ENCODE data around the gene CDC6.

CDC6 gene

GRCh38 chr17:40287494-40288369 is at the start of gene CDC6:
CDC6 (plus strand) TSS chr17:40287879; CDS start chr17:40289421, 1,542 bp downstream.
- DNase-seq (ENCODE audit: low spot score) = peak; percentile 100

- DNase-seq (ENCODE audit: low spot score) = no peak
These were observed 46.3 kb upstream of the CDC6 start for GRCh38 chr17:40241252-40241834.

- DNase-seq (ENCODE audit: low spot score) = no peak
These were observed 44.9 kb upstream of the CDC6 start for GRCh38 chr17:40242774-40243173.

GRCh38 chr17:40243761-40244160 is 43.9 kb upstream of the CDC6 start:
- no peak for DNase-seq (ENCODE audit: low spot score)

GRCh38 chr17:40244255-40244654 is 43.4 kb upstream of the CDC6 start:
- no peak for DNase-seq (ENCODE audit: low spot score)

GRCh38 chr17:40247926-40248495 is 39.7 kb upstream of the CDC6 start:
- DNase-seq (ENCODE audit: low spot score) = no peak

- DNase-seq (ENCODE audit: low spot score) = no peak
These were observed 39.2 kb upstream of the CDC6 start for GRCh38 chr17:40248507-40248906.

- DNase-seq (ENCODE audit: low spot score) = no peak
These were observed 36.1 kb upstream of the CDC6 start for GRCh38 chr17:40251576-40251975.

- no peak for DNase-seq (ENCODE audit: low spot score)
These were observed 34.1 kb upstream of the CDC6 start for GRCh38 chr17:40253565-40253964.

GRCh38 chr17:40259505-40259904 is 28.2 kb upstream of the CDC6 start:
- DNase-seq (ENCODE audit: low spot score) = no peak

- DNase-seq (ENCODE audit: low spot score) = no peak
These were observed 27.2 kb upstream of the CDC6 start for GRCh38 chr17:40260528-40260927.

- no peak for DNase-seq (ENCODE audit: low spot score)
These were observed 23.1 kb upstream of the CDC6 start for GRCh38 chr17:40264458-40265185.

- no peak for DNase-seq (ENCODE audit: low spot score)
These were observed 22.3 kb upstream of the CDC6 start for GRCh38 chr17:40265337-40265736.

- no peak for DNase-seq (ENCODE audit: low spot score)
These were observed 20.8 kb upstream of the CDC6 start for GRCh38 chr17:40266882-40267281.

GRCh38 chr17:40268141-40268712 is 19.5 kb upstream of the CDC6 start:
- DNase-seq (ENCODE audit: low spot score) = no peak

- no peak for DNase-seq (ENCODE audit: low spot score)
These were observed 9.3 kb upstream of the CDC6 start for GRCh38 chr17:40278414-40278813.

GRCh38 chr17:40279402-40279801 is 8.3 kb upstream of the CDC6 start:
- DNase-seq (ENCODE audit: low spot score) = no peak

- no peak for DNase-seq (ENCODE audit: low spot score)
These were observed 6.0 kb upstream of the CDC6 start for GRCh38 chr17:40281663-40282062.

GRCh38 chr17:40283662-40284061 is 4.0 kb upstream of the CDC6 start:
- peak; percentile 84 for DNase-seq (ENCODE audit: low spot score)

GRCh38 chr17:40284085-40284713 is 3.5 kb upstream of the CDC6 start:
- no peak for DNase-seq (ENCODE audit: low spot score)

- no peak for DNase-seq (ENCODE audit: low spot score)
These were observed 1.2 kb upstream of the CDC6 start for GRCh38 chr17:40286473-40286872.

GRCh38 chr17:40287159-40287493 is 553 bp upstream of the CDC6 start:
- no peak for DNase-seq (ENCODE audit: low spot score)
